ENCODE measurements around the gene YPEL4. TPM values are rescaled to one million over a fixed set of nuclear protein-coding genes. Genes with fewer than 3 reads are reported as not detected.

The YPEL4 gene
- total RNA-seq, 1 donor, result 1.4 TPM

DNA sequence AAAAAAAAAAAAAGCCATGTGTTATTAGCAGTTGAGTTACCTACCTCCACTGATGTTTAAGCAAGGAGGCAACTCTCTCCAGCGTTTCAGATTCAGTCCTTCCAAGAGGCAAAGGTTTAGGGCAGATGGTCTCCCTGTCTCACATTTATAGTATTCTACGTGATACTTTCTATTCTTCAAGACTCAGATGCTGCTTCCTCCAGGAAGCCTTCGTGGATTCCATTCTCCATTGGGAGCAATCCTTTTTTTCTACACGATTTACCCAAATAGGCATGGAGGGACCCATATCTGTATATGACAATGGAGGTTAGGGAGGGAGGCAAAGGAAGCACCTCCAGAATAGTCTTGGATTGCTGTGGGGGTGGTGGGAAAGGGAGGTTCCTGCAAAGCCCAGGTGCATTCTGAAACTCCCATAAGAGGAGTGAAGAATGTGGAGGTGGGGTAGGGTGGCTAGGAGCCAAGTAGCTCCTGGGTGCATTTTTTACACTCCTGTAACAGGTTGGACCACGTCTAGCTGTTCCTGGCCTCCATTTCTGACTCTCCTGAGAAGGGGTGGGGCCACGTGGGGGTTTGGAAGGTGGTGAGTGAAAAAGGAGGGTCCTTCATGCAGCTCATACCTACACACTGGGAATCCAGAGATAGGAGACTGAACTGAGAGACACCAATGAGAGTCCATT lies 16.2 kb downstream of the YPEL4 start:
- TF ChIP-seq, protein P1, sequence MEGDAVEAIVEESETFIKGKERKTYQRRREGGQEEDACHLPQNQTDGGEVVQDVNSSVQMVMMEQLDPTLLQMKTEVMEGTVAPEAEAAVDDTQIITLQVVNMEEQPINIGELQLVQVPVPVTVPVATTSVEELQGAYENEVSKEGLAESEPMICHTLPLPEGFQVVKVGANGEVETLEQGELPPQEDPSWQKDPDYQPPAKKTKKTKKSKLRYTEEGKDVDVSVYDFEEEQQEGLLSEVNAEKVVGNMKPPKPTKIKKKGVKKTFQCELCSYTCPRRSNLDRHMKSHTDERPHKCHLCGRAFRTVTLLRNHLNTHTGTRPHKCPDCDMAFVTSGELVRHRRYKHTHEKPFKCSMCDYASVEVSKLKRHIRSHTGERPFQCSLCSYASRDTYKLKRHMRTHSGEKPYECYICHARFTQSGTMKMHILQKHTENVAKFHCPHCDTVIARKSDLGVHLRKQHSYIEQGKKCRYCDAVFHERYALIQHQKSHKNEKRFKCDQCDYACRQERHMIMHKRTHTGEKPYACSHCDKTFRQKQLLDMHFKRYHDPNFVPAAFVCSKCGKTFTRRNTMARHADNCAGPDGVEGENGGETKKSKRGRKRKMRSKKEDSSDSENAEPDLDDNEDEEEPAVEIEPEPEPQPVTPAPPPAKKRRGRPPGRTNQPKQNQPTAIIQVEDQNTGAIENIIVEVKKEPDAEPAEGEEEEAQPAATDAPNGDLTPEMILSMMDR (IDR thresholded peaks at IDR 0.05; ENCODE audit: insufficient read depth, low read length), result no peak
- DNase-seq (ENCODE audit: low read depth), result no peak
- H3K4me3 ChIP-seq (ENCODE audit: low read depth, low read length), result no peak overlapping the region

- DNase-seq (ENCODE audit: low read depth), result no peak
- TF ChIP-seq, protein P1 (IDR thresholded peaks at IDR 0.05; ENCODE audit: insufficient read depth, low read length), result no peak
- no peak overlapping the region for H3K4me3 ChIP-seq (ENCODE audit: low read depth, low read length)
Measured at GRCh38 chr11:57632116-57632515, 17.6 kb downstream of the YPEL4 start.

DNA sequence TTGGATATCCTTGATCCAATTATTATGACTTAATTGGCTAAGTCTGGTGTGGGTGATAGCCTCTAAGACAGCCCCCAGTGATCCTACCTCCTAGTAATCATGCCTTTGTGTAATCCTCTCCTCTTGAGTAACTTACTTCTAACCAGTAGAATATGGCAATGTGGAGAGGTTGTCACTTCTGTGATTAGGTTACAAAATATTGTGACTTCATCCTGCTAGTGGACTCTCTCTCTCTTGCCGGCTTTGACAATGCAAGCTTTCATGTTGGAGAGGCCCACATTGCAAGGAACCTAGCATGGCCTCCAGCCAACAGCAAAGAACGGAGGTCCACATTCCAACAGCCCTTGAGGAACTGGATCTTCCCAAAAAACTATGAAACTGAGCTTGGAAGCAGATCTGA lies 19.5 kb downstream of the YPEL4 start:
- TF ChIP-seq, protein P1 (IDR thresholded peaks at IDR 0.05; ENCODE audit: insufficient read depth, low read length), result no peak
- no peak for DNase-seq (ENCODE audit: low read depth)

GRCh38 chr11:57626895-57627294 lies 22.8 kb downstream of the YPEL4 start:
- TF ChIP-seq, protein P1 (IDR thresholded peaks at IDR 0.05; ENCODE audit: insufficient read depth, low read length), result no peak
- H3K4me3 ChIP-seq (ENCODE audit: low read depth, low read length), result no peak overlapping the region
- no peak for DNase-seq (ENCODE audit: low read depth)

More for the DNA sequence above, 19.5 kb downstream of the YPEL4 start:
- no peak overlapping the region for H3K4me3 ChIP-seq (ENCODE audit: low read depth, low read length)

- no peak overlapping the region for H3K4me3 ChIP-seq (ENCODE audit: low read depth, low read length)
- DNase-seq (ENCODE audit: low read depth), result no peak
- TF ChIP-seq, protein P1 (IDR thresholded peaks at IDR 0.05; ENCODE audit: insufficient read depth, low read length), result no peak
Measured at GRCh38 chr11:57624864-57625263, 24.8 kb downstream of the YPEL4 start.

GRCh38 chr11:57622263-57622662 lies 27.4 kb downstream of the YPEL4 start:
- TF ChIP-seq, protein P1 (IDR thresholded peaks at IDR 0.05; ENCODE audit: insufficient read depth, low read length), result no peak
- no peak for DNase-seq (ENCODE audit: low read depth)
- no peak overlapping the region for H3K4me3 ChIP-seq (ENCODE audit: low read depth, low read length)

DNA sequence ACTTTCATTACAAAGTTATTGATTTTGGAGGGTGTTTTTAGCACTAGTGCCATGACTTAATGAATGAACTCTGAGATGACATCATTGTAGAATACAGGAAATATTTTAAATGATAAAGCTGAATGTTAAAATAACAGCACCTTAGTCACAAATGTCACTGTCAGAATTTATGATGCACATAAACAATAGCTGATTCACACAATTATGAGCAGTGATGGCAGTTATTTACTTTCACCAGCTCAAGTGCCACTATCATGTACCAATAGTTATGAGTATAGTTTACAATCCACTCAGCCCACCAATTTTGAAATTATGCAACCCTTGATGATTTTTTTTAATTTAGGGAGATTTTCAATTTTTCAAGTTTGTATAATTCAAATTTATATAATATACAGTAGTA lies 29.2 kb downstream of the YPEL4 start:
- no peak for DNase-seq (ENCODE audit: low read depth)
- no peak overlapping the region for H3K4me3 ChIP-seq (ENCODE audit: low read depth, low read length)
- TF ChIP-seq, protein P1 (IDR thresholded peaks at IDR 0.05; ENCODE audit: insufficient read depth, low read length), result no peak
